Kidney (tissue), 22 donors: ENCODE results near the gene MPC1L. TPM values are rescaled to one million over a fixed set of nuclear protein-coding genes. Genes with fewer than 3 reads are reported as not detected.
A peak's percentile ranks its signal among the peaks of the same experiment; 100 is the strongest.
"Not testable (repeated sequence)": the region's sequence is repeated elsewhere in the genome, so short reads cannot be mapped to it uniquely, and the experiment has no call there.

Experiments
- DNase-seq, 5 donors: peaks; one replicate each; pipeline ENCODE4 v3.0.0-alpha.2; 2013 to 2020
- FAIRE-seq: peaks from 2 replicates; lab custom pipeline; 2012; peaks lifted over from hg19 to GRCh38; lab: Jason Lieb, UNC
- H3K27ac ChIP-seq, 2 donors: one replicate each; pipeline ENCODE4 v1.7.0; 2013; ENCODE audit warnings: low read depth in 2 of 2, low read length in 2 of 2, inconsistent platforms in 1 of 2
- H3K27me3 ChIP-seq: one replicate; pipeline ENCODE4 v1.7.1; 2013; ENCODE audit warnings: low read length, inconsistent platforms; ENCODE audit not compliant: control insufficient read depth, insufficient read depth
- H3K36me3 ChIP-seq, 3 donors: one replicate each; pipeline versions ENCODE4 v1.7.0 to v1.7.1; 2013; ENCODE audit warnings: low read length in 3 of 3, control low read depth in 1 of 3, inconsistent platforms in 1 of 3; ENCODE audit not compliant: insufficient read depth in 3 of 3, control insufficient read depth in 2 of 3
- H3K4me1 ChIP-seq, 3 donors: one replicate each; pipeline versions ENCODE4 v1.7.0 to v1.7.1; 2013; ENCODE audit warnings: low read length in 3 of 3, inconsistent platforms in 1 of 3, low read depth in 1 of 3; ENCODE audit not compliant: control insufficient read depth in 2 of 3, insufficient read depth in 2 of 3
- H3K4me3 ChIP-seq, 3 donors: one replicate each; pipeline versions ENCODE4 v1.7.0 to v1.8.1; 2013; ENCODE audit warnings: low read length in 3 of 3, control low read depth in 1 of 3, inconsistent platforms in 1 of 3
- H3K9ac ChIP-seq, 3 donors: one replicate each; pipeline versions ENCODE4 v1.7.0 to v1.7.1; 2013; ENCODE audit warnings: low read length in 3 of 3, control low read depth in 1 of 3, inconsistent platforms in 1 of 3
- H3K9me3 ChIP-seq, 3 donors: one replicate each; pipeline versions ENCODE4 v1.7.0 to v1.7.1; 2013; ENCODE audit warnings: low read length in 3 of 3, control low read depth in 1 of 3, inconsistent platforms in 1 of 3; ENCODE audit not compliant: control insufficient read depth in 2 of 3, insufficient read depth in 1 of 3
- intact Hi-C: fragments of 100-400 bp; cut with DNase I; formaldehyde crosslinking; loops from one replicate; pipeline ENCODE4 v1.11.1; 2022
- long read RNA-seq, 10 donors: library from polyadenylated mRNA in 1 of 10; unstranded in 1 of 10; transcript quantifications; one replicate each; pipeline ENCODE4 v2.0.0 and lab custom pipeline, GENCODE V29; 2021 to 2026
- polyA plus RNA-seq: library from polyadenylated mRNA; stranded (reverse); fragments of 350-450 nt; fragmentation: Illumina TruSeq; extraction: RNeasy Lipid Tissue Mini Kit (QIAGEN cat#74804); gene quantifications from one replicate; pipeline ENCODE4 v1.2.3, GENCODE V29; 2014; ENCODE audit warnings: low read depth, low replicate concordance; ENCODE audit not compliant: insufficient read depth
- total RNA-seq: library from RNA; stranded (reverse); fragmentation: NEBNext Ultra II Directional; extraction: Animal tissue kit (Norgen Biotek cat#: 25700); gene quantifications from one replicate; pipeline ENCODE4 v1.2.1, GENCODE V29; 2021
- TF ChIP-seq, protein P1 (sequence below): IDR thresholded peaks from 3 replicates; pipeline ENCODE4 v1.5.1; 2012; ENCODE audit warnings: mild to moderate bottlenecking, moderate library complexity, borderline replicate concordance; ENCODE audit not compliant: insufficient read depth; ENCODE audit errors: extremely low read depth
- donor health status: control.
- donor health status: control.
- donor health status: control.
- donor health status: control.
- donor health status: control.
- donor health status: DM: yes; HTN: yes; CAD: no.
- donor health status: Normal renal cell carcinoma (clear cell type).

Gene MPC1L
- not detected for total RNA-seq
- polyA plus RNA-seq, result not detected
- long read RNA-seq, donor 1, result 0 reads
- long read RNA-seq, donor 2, result 0 reads
- long read RNA-seq, donor 3, result 0 reads
- long read RNA-seq, donor 4, result 0 reads
- long read RNA-seq, donor 5, result 0 reads
- long read RNA-seq, donor 6, result 0 reads
- long read RNA-seq, donor 7, result 0 reads
- long read RNA-seq, donor 8, result 0 reads
- long read RNA-seq, donor 9, result 0 reads
- long read RNA-seq, donor 10, result 0 reads

GRCh38 chrX:40623139-40623536 is at the start of gene MPC1L:
Gene MPC1L, plus strand, starts transcription at chrX:40623428. Its CDS starts 138 bp downstream, at chrX:40623566.
- intact Hi-C loops, result no loop called here
- Histone ChIP-seq H3K9me3 (no peaks in the 10 kb centered on the region), H3K9ac (no peak within 1 kb of the TSS)

DNA sequence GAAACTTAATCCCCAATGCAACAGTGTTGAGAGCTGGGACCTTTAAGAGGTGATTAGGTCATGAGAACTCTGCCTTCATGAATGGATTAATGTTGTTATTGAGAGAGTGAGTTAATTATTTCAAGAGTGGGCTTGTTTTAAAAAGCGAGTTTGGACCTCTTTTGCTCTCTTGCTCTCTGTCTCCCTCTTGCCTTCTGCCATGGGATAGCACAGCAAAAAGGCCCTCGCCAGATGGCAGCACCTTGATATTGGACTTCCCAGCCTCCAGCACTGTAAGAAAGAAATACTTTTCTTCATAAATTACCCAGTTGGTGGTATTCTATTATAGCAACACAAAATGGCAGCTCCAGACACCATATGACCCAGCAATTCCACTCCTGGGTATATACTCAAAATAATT is 49.5 kb upstream of the MPC1L start:
- H3K27me3 ChIP-seq, result no peaks in the 10 kb centered on the region
- TF ChIP-seq, protein P1, sequence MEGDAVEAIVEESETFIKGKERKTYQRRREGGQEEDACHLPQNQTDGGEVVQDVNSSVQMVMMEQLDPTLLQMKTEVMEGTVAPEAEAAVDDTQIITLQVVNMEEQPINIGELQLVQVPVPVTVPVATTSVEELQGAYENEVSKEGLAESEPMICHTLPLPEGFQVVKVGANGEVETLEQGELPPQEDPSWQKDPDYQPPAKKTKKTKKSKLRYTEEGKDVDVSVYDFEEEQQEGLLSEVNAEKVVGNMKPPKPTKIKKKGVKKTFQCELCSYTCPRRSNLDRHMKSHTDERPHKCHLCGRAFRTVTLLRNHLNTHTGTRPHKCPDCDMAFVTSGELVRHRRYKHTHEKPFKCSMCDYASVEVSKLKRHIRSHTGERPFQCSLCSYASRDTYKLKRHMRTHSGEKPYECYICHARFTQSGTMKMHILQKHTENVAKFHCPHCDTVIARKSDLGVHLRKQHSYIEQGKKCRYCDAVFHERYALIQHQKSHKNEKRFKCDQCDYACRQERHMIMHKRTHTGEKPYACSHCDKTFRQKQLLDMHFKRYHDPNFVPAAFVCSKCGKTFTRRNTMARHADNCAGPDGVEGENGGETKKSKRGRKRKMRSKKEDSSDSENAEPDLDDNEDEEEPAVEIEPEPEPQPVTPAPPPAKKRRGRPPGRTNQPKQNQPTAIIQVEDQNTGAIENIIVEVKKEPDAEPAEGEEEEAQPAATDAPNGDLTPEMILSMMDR, result peak; percentile 38
- FAIRE-seq (no peak), DNase-seq (peak in 1 of 5 donors; percentile 7)
- H3K4me3 ChIP-seq, result no peak overlapping the region
- intact Hi-C loops, result no loop called here
- no peak overlapping the region for H3K9ac ChIP-seq
- no peak overlapping the region for H3K27ac ChIP-seq
- no peaks in the 10 kb centered on the region for H3K9me3 ChIP-seq
- H3K36me3 ChIP-seq, result no peaks in the 10 kb centered on the region
- no peaks in the 10 kb centered on the region for H3K4me1 ChIP-seq

More at GRCh38 chrX:40623139-40623536, at the start of gene MPC1L:
- H3K4me1 ChIP-seq, result peaks cover 0 to 4% (median 0%) of the 10 kb centered on the region in 3 donors
- peaks cover 2% of the 10 kb centered on the region for H3K27me3 ChIP-seq
- FAIRE-seq (no peak), DNase-seq (no peak)
- H3K4me3 ChIP-seq, result peak within 1 kb of the TSS in 2 of 3 donors; percentile 17 to 34
- no peak within 1 kb of the TSS for H3K27ac ChIP-seq
- peaks cover 0 to 3% (median 0%) of the 10 kb centered on the region in 3 donors for H3K36me3 ChIP-seq
- TF ChIP-seq, protein P1, result no peak

- DNase-seq, H3K27ac ChIP-seq, intact Hi-C loops, H3K9ac ChIP-seq, H3K27me3 ChIP-seq, H3K36me3 ChIP-seq, H3K9me3 ChIP-seq, FAIRE-seq, H3K4me3 ChIP-seq, H3K4me1 ChIP-seq: not testable (repeated sequence)
Observed at GRCh38 chrX:40575411-40575810, 47.8 kb upstream of the MPC1L start.

- no peak overlapping the region for H3K9ac ChIP-seq
- intact Hi-C loops, result no loop called here
- no peak overlapping the region for H3K4me3 ChIP-seq
- DNase-seq, result no peak
- H3K27ac ChIP-seq, result no peak overlapping the region
- no peaks in the 10 kb centered on the region for H3K9me3 ChIP-seq
- no peaks in the 10 kb centered on the region for H3K27me3 ChIP-seq
- H3K4me1 ChIP-seq, result no peaks in the 10 kb centered on the region
- H3K36me3 ChIP-seq, result no peaks in the 10 kb centered on the region
- FAIRE-seq, result no peak
- TF ChIP-seq, protein P1, result no peak
Observed at GRCh38 chrX:40576291-40576690, 46.9 kb upstream of the MPC1L start.
